Loucy (cell line): ENCODE results near the gene PRLHR.

ENCODE experiments used
- H2AFZ ChIP-seq: fragments of 200-600 bp; sonication (generic); 2 replicates; pipeline ENCODE4 v1.6.0; 2016; ENCODE audit warnings: antibody characterized with exemption, mild to moderate bottlenecking, low read length, moderate library complexity
- H3F3A ChIP-seq: fragments of 200-600 bp; 2 replicates; pipeline ENCODE4 v1.6.0; 2016; ENCODE audit warnings: antibody characterized with exemption, low read depth, mild to moderate bottlenecking
- H3K27me3 ChIP-seq: fragments of 200-600 bp; sonication (generic); 2 replicates; pipeline ENCODE4 v1.6.1; 2014; ENCODE audit warnings: low read length, mild to moderate bottlenecking; ENCODE audit not compliant: insufficient read depth, poor library complexity, severe bottlenecking
- H3K36me3 ChIP-seq: fragments of 200-600 bp; sonication (generic); 2 replicates; pipeline ENCODE4 v1.6.1; 2016; ENCODE audit warnings: low read length; ENCODE audit not compliant: insufficient read depth
- H3K4me1 ChIP-seq: fragments of 200-600 bp; sonication (generic); 2 replicates; pipeline ENCODE4 v1.5.1; 2014; ENCODE audit warnings: low read length, mild to moderate bottlenecking; ENCODE audit not compliant: insufficient read depth, poor library complexity, severe bottlenecking
- H3K4me2 ChIP-seq: fragments of 200-600 bp; sonication (generic); 2 replicates; pipeline ENCODE4 v1.6.0; 2014; ENCODE audit warnings: antibody characterized with exemption, low read length, low read depth, mild to moderate bottlenecking; ENCODE audit not compliant: poor library complexity, severe bottlenecking
- H3K4me3 ChIP-seq: fragments of 200-600 bp; sonication (generic); 2 replicates; pipeline ENCODE4 v1.5.1; 2014; ENCODE audit warnings: low read length, mild to moderate bottlenecking, mixed read lengths; ENCODE audit not compliant: poor library complexity, severe bottlenecking
- H3K79me2 ChIP-seq: fragments of 200-600 bp; sonication (generic); 2 replicates; pipeline ENCODE4 v1.6.1; 2014; ENCODE audit warnings: low read length; ENCODE audit not compliant: insufficient read depth
- H3K9ac ChIP-seq: fragments of 200-600 bp; sonication (generic); 2 replicates; pipeline ENCODE4 v1.6.0; 2014; ENCODE audit warnings: mild to moderate bottlenecking, low read depth, low read length, moderate library complexity; ENCODE audit not compliant: poor library complexity, severe bottlenecking
- H3K9me2 ChIP-seq: fragments of 200-600 bp; sonication (generic); replicated peaks from 2 replicates; pipeline ENCODE4 v1.6.1; 2016; ENCODE audit warnings: low read depth, low read length, mixed read lengths
- H3K9me3 ChIP-seq: fragments of 200-600 bp; sonication (generic); 2 replicates; pipeline ENCODE4 v1.6.1; 2014; ENCODE audit warnings: mild to moderate bottlenecking, antibody characterized with exemption, low read length, low read depth; ENCODE audit not compliant: insufficient read depth
- H4K20me1 ChIP-seq: fragments of 200-600 bp; sonication (generic); 2 replicates; pipeline ENCODE4 v1.6.0; 2014; ENCODE audit warnings: antibody characterized with exemption, low read length, mild to moderate bottlenecking; ENCODE audit not compliant: insufficient read depth, poor library complexity, severe bottlenecking
- EZH2phosphoT487 ChIP-seq: fragments of 200-600 bp; IDR thresholded peaks from 2 replicates; pipeline ENCODE4 v1.6.1; 2018; ENCODE audit warnings: antibody characterized with exemption, mild to moderate bottlenecking, moderate library complexity, borderline replicate concordance
- TF ChIP-seq, protein P1 (sequence below): fragments of 200-600 bp; sonication (generic); conservative IDR thresholded peaks from 2 replicates; pipeline ENCODE4 v1.5.1; 2014; ENCODE audit warnings: mild to moderate bottlenecking, antibody characterized with exemption, low read length

The PRLHR gene

DNA sequence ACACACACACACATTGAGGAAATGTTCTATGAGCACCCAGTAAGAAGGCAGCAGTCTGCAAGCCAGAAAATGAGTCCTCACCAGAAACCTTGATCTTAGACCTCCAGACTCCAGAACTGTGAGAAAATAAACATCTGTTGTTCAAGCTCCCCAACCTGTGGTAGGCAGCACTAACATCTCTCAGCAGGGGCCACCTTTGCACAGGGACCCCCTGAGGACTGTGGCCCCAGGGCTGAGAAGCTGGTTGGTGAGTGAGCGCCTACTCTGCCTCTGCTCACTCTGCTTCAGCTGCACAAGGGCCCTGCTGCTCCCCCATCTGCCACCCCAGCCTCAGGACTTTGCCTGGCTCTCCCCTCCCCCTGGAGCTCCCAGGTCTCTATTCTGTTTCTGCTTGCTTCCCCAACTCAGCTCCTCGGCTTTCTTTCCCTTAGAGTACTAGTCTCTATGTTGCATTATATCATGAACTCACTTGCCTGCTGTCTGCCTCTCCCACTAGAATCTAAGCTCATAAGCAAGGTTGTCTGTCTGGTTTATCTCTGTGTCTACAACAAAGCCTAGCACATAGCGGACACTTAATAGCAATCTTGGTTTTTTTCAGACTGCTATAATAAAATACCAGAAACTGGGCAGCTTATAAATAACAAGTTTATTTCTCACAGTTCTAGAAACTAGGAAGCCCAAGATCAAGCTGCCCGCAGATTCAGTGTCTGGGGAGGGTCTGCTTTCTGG is 40.4 kb upstream of the PRLHR start:
- Histone ChIP-seq H3K79me2 (no peaks in the 10 kb centered on the region), H3K9me2 (no peaks in the 10 kb centered on the region), H3K4me3 (no peak overlapping the region), H2AFZ (no peak overlapping the region), H4K20me1 (no peaks in the 10 kb centered on the region), H3K4me1 (no peaks in the 10 kb centered on the region), H3K9me3 (no peaks in the 10 kb centered on the region; the same call in 1 of the 2 replicates), H3F3A (no peaks in the 10 kb centered on the region), H3K36me3 (no peaks in the 10 kb centered on the region), H3K4me2 (no peak overlapping the region), H3K27me3 (no peaks in the 10 kb centered on the region), H3K9ac (no peak overlapping the region)
- TF ChIP-seq EZH2phosphoT487 = no peak
- TF ChIP-seq, protein P1, sequence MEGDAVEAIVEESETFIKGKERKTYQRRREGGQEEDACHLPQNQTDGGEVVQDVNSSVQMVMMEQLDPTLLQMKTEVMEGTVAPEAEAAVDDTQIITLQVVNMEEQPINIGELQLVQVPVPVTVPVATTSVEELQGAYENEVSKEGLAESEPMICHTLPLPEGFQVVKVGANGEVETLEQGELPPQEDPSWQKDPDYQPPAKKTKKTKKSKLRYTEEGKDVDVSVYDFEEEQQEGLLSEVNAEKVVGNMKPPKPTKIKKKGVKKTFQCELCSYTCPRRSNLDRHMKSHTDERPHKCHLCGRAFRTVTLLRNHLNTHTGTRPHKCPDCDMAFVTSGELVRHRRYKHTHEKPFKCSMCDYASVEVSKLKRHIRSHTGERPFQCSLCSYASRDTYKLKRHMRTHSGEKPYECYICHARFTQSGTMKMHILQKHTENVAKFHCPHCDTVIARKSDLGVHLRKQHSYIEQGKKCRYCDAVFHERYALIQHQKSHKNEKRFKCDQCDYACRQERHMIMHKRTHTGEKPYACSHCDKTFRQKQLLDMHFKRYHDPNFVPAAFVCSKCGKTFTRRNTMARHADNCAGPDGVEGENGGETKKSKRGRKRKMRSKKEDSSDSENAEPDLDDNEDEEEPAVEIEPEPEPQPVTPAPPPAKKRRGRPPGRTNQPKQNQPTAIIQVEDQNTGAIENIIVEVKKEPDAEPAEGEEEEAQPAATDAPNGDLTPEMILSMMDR = no peak

- Histone ChIP-seq H3K36me3 (no peaks in the 10 kb centered on the region), H4K20me1 (no peaks in the 10 kb centered on the region), H3K27me3 (no peaks in the 10 kb centered on the region), H3K4me2 (no peak overlapping the region), H3K9me3 (no peaks in the 10 kb centered on the region), H3K4me1 (no peaks in the 10 kb centered on the region), H2AFZ (no peak overlapping the region), H3K9ac (no peak overlapping the region), H3F3A (no peaks in the 10 kb centered on the region), H3K79me2 (no peaks in the 10 kb centered on the region), H3K4me3 (no peak overlapping the region), H3K9me2 (no peaks in the 10 kb centered on the region)
- TF ChIP-seq EZH2phosphoT487 = no peak
- TF ChIP-seq, protein P1 = no peak
Measured at GRCh38 chr10:118633786-118634185, 38.3 kb upstream of the PRLHR start.

GRCh38 chr10:118629211-118629610 is 33.8 kb upstream of the PRLHR start:
- H3K4me3 ChIP-seq = no peak overlapping the region
- no peak for TF ChIP-seq EZH2phosphoT487
- TF ChIP-seq, protein P1 = no peak

More at GRCh38 chr10:118629211-118629610, 33.8 kb upstream of the PRLHR start:
- Histone ChIP-seq H3K79me2 (no peaks in the 10 kb centered on the region), H3K36me3 (no peaks in the 10 kb centered on the region), H3K9ac (no peak overlapping the region), H3K27me3 (no peaks in the 10 kb centered on the region), H4K20me1 (no peaks in the 10 kb centered on the region), H3K9me3 (no peaks in the 10 kb centered on the region), H3K4me1 (no peaks in the 10 kb centered on the region), H3K4me2 (no peak overlapping the region), H3K9me2 (no peaks in the 10 kb centered on the region), H3F3A (no peaks in the 10 kb centered on the region), H2AFZ (no peak overlapping the region)
